OCI-LY1 (cell line): ENCODE measurements around the gene CRAT.

Experiments
- CTCF ChIP-seq: fragments of 200-600 bp; sonication (generic), shearing (Covaris generic); IDR thresholded peaks from 2 replicates; pipeline ENCODE4 v1.5.1; 2017; ENCODE audit warnings: mild to moderate bottlenecking, antibody characterized with exemption, low read length, moderate library complexity, mixed read lengths
- EZH2 ChIP-seq: fragments of 200-600 bp; sonication (generic), shearing (Covaris generic); IDR thresholded peaks from 2 replicates; pipeline ENCODE4 v1.8.0; 2017; ENCODE audit warnings: borderline replicate concordance, mixed run types, mild to moderate bottlenecking, antibody characterized with exemption, low read length, moderate library complexity, mixed read lengths

DNA sequence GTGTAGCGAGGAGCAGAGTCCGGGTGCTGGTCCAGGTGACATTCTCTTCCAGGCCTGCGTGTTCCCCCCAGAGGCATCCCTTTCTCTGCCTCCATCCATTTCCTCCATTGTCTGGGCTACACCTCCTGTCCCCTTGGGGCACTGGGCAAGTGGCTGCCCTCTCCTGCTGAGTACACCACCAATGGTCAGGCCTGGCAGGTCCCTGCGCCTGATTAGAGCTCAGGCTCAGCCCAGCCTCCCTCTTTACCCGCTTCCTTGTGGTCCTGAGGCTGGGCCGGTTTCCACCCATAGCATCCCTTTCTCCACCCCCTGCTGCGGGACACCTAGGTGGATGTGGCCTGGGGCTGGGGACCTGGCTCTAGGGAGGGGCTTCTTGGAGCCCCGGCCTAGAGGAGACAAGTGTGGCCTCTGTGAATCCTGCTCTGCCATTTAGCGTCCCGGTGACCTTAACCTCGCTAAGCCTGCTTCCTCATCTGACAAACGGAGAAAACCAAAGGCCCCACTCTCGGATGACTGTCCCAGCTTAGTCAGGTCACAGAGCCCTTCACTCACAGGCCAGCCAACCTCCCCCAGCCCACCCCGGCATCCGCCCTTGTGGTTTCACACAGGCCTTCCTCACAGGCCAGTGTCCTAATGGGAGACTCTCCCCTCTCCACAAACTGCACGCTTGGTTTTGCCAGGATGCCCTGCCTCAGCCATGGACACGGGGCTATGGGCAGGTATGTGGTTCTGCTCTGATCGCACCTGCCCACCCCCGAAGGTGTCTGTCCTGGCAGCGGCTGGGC is 16.8 kb downstream of the CRAT start:
- TF ChIP-seq CTCF (no peak), EZH2 (no peak)
